NCI-H2107 treated with DMSO at 0.1 percent for 48 hours (cell line): Measurements from ENCODE around the gene KRT15.

Experiments
- DNase-seq: peaks from one replicate; lab custom pipeline; 2025; ENCODE audit not compliant: unreplicated experiment; lab: John Stamatoyannopoulos, UW

Gene KRT15

GRCh38 chr17:41505809-41506767 is 12.6 kb downstream of the KRT15 start:
- DNase-seq: no peak

GRCh38 chr17:41505007-41505808 is 13.5 kb downstream of the KRT15 start, which contains the start of gene KRT13:
Gene KRT13 (minus strand): TSS chr17:41505612. CDS start chr17:41505550, 62 bp downstream.
- DNase-seq: no peak

- DNase-seq: no peak
These were observed 14.3 kb downstream of the KRT15 start for GRCh38 chr17:41504246-41504977.

- DNase-seq: no peak
These were observed 15.5 kb downstream of the KRT15 start for GRCh38 chr17:41503202-41503601.

- no peak for DNase-seq
These were observed 18.4 kb downstream of the KRT15 start for GRCh38 chr17:41500131-41500911.

GRCh38 chr17:41499714-41500113 is 19.0 kb downstream of the KRT15 start:
- no peak for DNase-seq

- DNase-seq: no peak
These were observed 20.4 kb downstream of the KRT15 start for GRCh38 chr17:41498276-41498675.

GRCh38 chr17:41496803-41497484 is 21.7 kb downstream of the KRT15 start:
- peak; percentile 49 for DNase-seq

- no peak for DNase-seq
These were observed 24.2 kb downstream of the KRT15 start for GRCh38 chr17:41494524-41494923.

- no peak for DNase-seq
These were observed 25.9 kb downstream of the KRT15 start for GRCh38 chr17:41492771-41493170.

- DNase-seq: no peak
These were observed 26.3 kb downstream of the KRT15 start for GRCh38 chr17:41492351-41492750.

- DNase-seq: no peak
These were observed 27.2 kb downstream of the KRT15 start for GRCh38 chr17:41491476-41491875.

GRCh38 chr17:41490000-41490990 is 28.4 kb downstream of the KRT15 start:
- DNase-seq: no peak

GRCh38 chr17:41489531-41489930 is 29.2 kb downstream of the KRT15 start, which contains the start of gene KRT36:
Gene KRT36 (minus strand): TSS chr17:41489910. CDS start chr17:41489864, 46 bp downstream.
- no peak for DNase-seq

- DNase-seq: no peak
These were observed 31.7 kb downstream of the KRT15 start for GRCh38 chr17:41486809-41487530.

GRCh38 chr17:41486316-41486715 is 32.4 kb downstream of the KRT15 start:
- no peak for DNase-seq
